A172 (cell line): Measurements from ENCODE around the gene ADIPOR2. TPM values are rescaled to one million over a fixed set of nuclear protein-coding genes. Genes with fewer than 3 reads are reported as not detected.

Experiments
- DNase-seq: peaks from one replicate; pipeline ENCODE4 v3.0.0-alpha.2; 2015; ENCODE audit warnings: low spot score
- total RNA-seq: library from RNA; depleted of rRNA; stranded (reverse); fragments of >200 nt; shearing (Covaris generic); gene quantifications from 2 replicates; pipeline ENCODE4 v1.2.3, GENCODE V29; 2014; rRNA removed

ADIPOR2 gene
- total RNA-seq, 1 experiment from 2014 or later, result 14.1 TPM

GRCh38 chr12:1830401-1830845 lies 139.6 kb downstream of the ADIPOR2 start:
- no peak for DNase-seq

- no peak for DNase-seq
Observed at GRCh38 chr12:1830981-1831963, 140.4 kb downstream of the ADIPOR2 start.

- no peak for DNase-seq
Observed at GRCh38 chr12:1832801-1833595, 142.1 kb downstream of the ADIPOR2 start.

- no peak for DNase-seq
Observed at GRCh38 chr12:1833596-1834028, 142.7 kb downstream of the ADIPOR2 start.

- no peak for DNase-seq
Observed at GRCh38 chr12:1834186-1834925, 143.5 kb downstream of the ADIPOR2 start.

GRCh38 chr12:1835211-1836131 lies 144.6 kb downstream of the ADIPOR2 start:
- no peak for DNase-seq

- DNase-seq, result no peak
Observed at GRCh38 chr12:1836241-1836803, 145.5 kb downstream of the ADIPOR2 start.

GRCh38 chr12:1836854-1837421 lies 146.1 kb downstream of the ADIPOR2 start:
- DNase-seq, result no peak

GRCh38 chr12:1837541-1838204 lies 146.8 kb downstream of the ADIPOR2 start:
- DNase-seq, result peak; percentile 8

Other genes starting within 250 kb of the ADIPOR2 start
- gene FBXL14, start 96.5 kb upstream of the ADIPOR2 start, total RNA-seq, result 4.7 and 5.0 TPM in 2 replicates
- gene WNT5B, start 61.8 kb upstream of the ADIPOR2 start, total RNA-seq, result 10.1 and 10.3 TPM in 2 replicates
- gene LRTM2, start 129.5 kb downstream of the ADIPOR2 start, total RNA-seq, result not detected in 2 replicates
- not detected in 2 replicates for gene CACNA2D4, start 227.6 kb downstream of the ADIPOR2 start, total RNA-seq